Esophagus muscularis mucosa (tissue), 4 donors: ENCODE results near the gene AUTS2. TPM values are rescaled to one million over a fixed set of nuclear protein-coding genes. Genes with fewer than 3 reads are reported as not detected.

ENCODE experiments used
- DNase-seq: peaks from one replicate; pipeline ENCODE4 v3.0.0-alpha.2; 2017; ENCODE audit errors: extremely low spot score
- H3K27ac ChIP-seq, 4 donors: fragments of 200-600 bp; sonication (generic); replicated peaks in 1 of 4; 1 replicate in 3 of 4; 2 replicates in 1 of 4; pipeline ENCODE4 v1.5.1; 2016 to 2019; ENCODE audit warnings: mild to moderate bottlenecking in 1 of 4
- H3K27me3 ChIP-seq, 4 donors: fragments of 200-600 bp; sonication (generic); one replicate each; pipeline versions ENCODE4 v1.5.1 to v1.6.0; 2016 to 2019
- H3K36me3 ChIP-seq, 4 donors: fragments of 200-600 bp; sonication (generic); one replicate each; pipeline ENCODE4 v1.5.1; 2016 to 2019
- H3K4me1 ChIP-seq, 4 donors: fragments of 200-600 bp; sonication (generic); one replicate each; pipeline ENCODE4 v1.5.1; 2016 to 2019
- H3K4me3 ChIP-seq, 4 donors: fragments of 200-600 bp; sonication (generic); 1 replicate in 2 of 4; 2 replicates in 2 of 4; pipeline ENCODE4 v1.5.1; 2016 to 2019; ENCODE audit warnings: mild to moderate bottlenecking in 4 of 4, moderate library complexity in 1 of 4
- H3K9me3 ChIP-seq, 4 donors: fragments of 200-600 bp; sonication (generic); 1 replicate in 3 of 4; 2 replicates in 1 of 4; pipeline ENCODE4 v1.5.1; 2016 to 2019
- CTCF ChIP-seq, 3 experiments: fragments of 200-600 bp in 2 of 3; fragments of 450-650 bp in 1 of 3; sonication (generic) in 2 of 3; IDR thresholded peaks; one replicate each; pipeline ENCODE4 v1.5.1; 2017 to 2019; ENCODE audit warnings: antibody characterized with exemption in 3 of 3, mild to moderate bottlenecking in 2 of 3, moderate library complexity in 1 of 3
- EP300 ChIP-seq: sonication (generic); formaldehyde crosslinking; IDR thresholded peaks from one replicate; pipeline ENCODE4 v1.6.1; 2017; ENCODE audit warnings: antibody characterized with exemption
- POLR2A ChIP-seq: fragments of 450-650 bp; IDR thresholded peaks from one replicate; pipeline ENCODE4 v1.6.1; 2017; ENCODE audit warnings: antibody characterized with exemption, moderate library complexity, mild to moderate bottlenecking, low read depth
- POLR2AphosphoS5 ChIP-seq, 2 donors: sonication (generic); formaldehyde crosslinking; IDR thresholded peaks; one replicate each; pipeline ENCODE4 v1.6.1; 2017; ENCODE audit warnings: antibody characterized with exemption in 2 of 2
- WGBS: methylation state at CpG from one replicate; pipeline ENCODE4 v1.1.5; 2018; 5-methylcytosine and 5-hydroxymethylcytosine counted together
- intact Hi-C: fragments of 100-400 bp; cut with DNase I; formaldehyde crosslinking; loops from one replicate; pipeline ENCODE4 v1.15.1; 2023
- total RNA-seq, 4 donors: library from RNA; depleted of rRNA; stranded (reverse); fragments of >200 nt; gene quantifications; one replicate each; pipeline versions ENCODE4 v1.1.0 to v1.2.1, GENCODE V29; 2016

AUTS2 gene
- total RNA-seq, 4 donors from 2014 or later = 18.5 to 44.9 (median 34.2) TPM

DNA sequence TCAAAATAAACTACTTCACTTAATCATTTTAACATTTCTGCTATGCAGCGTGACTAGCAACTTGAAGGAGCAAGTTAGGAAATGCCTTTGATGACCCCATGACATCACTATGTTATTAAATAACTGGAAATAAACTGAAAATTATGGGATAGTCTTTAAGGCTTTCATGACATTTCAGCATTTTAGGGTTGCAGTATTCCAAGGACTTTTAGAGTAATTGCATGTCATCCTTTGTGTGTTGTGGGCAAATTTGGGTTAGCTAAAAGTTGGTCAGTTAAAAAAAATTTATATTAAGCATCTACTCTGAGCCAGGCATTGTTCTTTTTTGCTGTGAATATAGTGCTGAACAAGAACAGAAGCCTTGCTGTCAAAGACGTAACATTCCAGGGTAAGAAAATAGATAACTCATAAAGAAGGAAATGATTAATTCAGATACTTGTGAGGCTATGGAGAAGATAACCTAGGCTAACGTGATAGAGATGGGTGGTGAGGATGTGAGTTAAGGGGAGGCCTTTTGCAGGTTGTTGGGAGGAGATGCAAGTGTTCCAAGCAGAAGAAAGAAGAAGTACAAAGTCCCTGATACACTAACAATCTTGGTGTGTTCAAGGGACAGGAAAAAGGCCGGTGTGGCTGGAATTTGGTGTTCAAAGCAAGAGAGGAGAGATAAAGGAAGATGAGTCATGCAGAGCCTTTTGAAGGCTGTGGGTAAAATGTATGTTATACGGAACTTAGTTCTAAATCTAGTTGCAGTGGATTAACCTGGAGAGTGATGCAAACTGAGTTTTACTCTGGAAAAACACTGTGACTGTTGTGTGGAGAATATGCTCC lies 610.2 kb downstream of the AUTS2 start:
- no peak for DNase-seq
- 73% methylated on average over 5 of the region's 5 CpGs for WGBS
- H3K36me3 ChIP-seq = no peaks in the 10 kb centered on the region
- intact Hi-C loops = no loop called here
- H3K4me1 ChIP-seq = no peaks in the 10 kb centered on the region
- TF ChIP-seq CTCF (IDR thresholded peaks at IDR 0.05) (no peak), EP300 (no peak), POLR2A (no peak), POLR2AphosphoS5 (IDR thresholded peaks at IDR 0.05) (no peak)
- H3K27ac ChIP-seq = no peak overlapping the region
- no peaks in the 10 kb centered on the region for H3K9me3 ChIP-seq
- no peaks in the 10 kb centered on the region for H3K27me3 ChIP-seq
- no peak overlapping the region for H3K4me3 ChIP-seq

GRCh38 chr7:70210200-70210935 lies 612.1 kb downstream of the AUTS2 start:
- no peak for DNase-seq
- H3K9me3 ChIP-seq = no peaks in the 10 kb centered on the region

DNA sequence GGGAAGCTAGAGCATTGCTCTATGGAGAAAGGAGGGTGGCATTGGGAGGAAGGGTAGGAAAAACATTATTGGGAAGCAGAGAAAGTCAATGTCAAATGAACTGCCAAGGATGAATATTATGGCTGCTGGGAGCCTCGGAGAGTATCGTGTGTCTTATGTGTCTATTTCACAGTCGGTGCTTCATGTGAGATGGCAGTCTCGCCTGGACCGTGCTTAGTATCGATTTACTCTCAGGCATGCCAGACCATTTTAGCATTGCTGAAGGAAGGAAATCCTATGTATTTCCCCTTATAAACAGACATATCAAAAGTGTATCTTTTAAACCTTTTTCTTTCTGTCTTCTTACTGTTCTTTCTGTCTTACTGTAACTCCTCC lies 612.6 kb downstream of the AUTS2 start:
- DNase-seq = no peak
- no peak for TF ChIP-seq POLR2AphosphoS5 (IDR thresholded peaks at IDR 0.05)
- no peak for TF ChIP-seq POLR2A
- no peak for TF ChIP-seq EP300
- TF ChIP-seq CTCF (IDR thresholded peaks at IDR 0.05) = no peak
- intact Hi-C loops = no loop called here
- Histone ChIP-seq H3K4me1 (peaks cover 0 to 6% (median 0%) of the 10 kb centered on the region in 4 donors), H3K36me3 (no peaks in the 10 kb centered on the region), H3K9me3 (no peaks in the 10 kb centered on the region), H3K27ac (no peak overlapping the region), H3K27me3 (no peaks in the 10 kb centered on the region), H3K4me3 (no peak overlapping the region)
- 96% methylated on average over 6 of the region's 6 CpGs for WGBS

More at GRCh38 chr7:70210200-70210935, 612.1 kb downstream of the AUTS2 start:
- Histone ChIP-seq H3K4me3 (no peak overlapping the region), H3K4me1 (peaks cover 0 to 5% (median 0%) of the 10 kb centered on the region in 4 donors), H3K27me3 (no peaks in the 10 kb centered on the region), H3K36me3 (no peaks in the 10 kb centered on the region), H3K27ac (no peak overlapping the region)
- no peak for TF ChIP-seq POLR2A
- TF ChIP-seq CTCF (IDR thresholded peaks at IDR 0.05) = no peak
- TF ChIP-seq POLR2AphosphoS5 (IDR thresholded peaks at IDR 0.05) = no peak
- TF ChIP-seq EP300 = no peak
- WGBS = 82% methylated on average over 5 of the region's 5 CpGs
- intact Hi-C loops = no loop called here

DNA sequence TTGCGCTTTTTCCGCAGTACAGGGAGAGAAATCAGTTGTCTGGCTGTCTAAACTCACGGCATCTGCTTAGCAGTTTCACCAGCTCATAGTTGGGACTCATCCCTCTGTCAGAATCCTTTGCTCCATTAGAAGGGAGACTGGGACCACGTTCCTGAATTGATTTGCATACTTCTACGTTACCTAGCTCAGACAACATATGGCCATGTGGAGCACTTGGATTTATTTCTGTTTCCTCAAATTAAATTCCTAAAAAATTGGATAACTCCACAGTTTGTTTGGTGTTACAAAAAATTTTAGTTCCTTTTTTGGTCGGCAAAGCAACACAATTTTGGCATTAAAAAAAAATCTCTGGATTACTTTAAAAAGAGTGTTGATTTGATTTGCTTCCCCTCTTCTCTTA lies 614.0 kb downstream of the AUTS2 start:
- 84% methylated on average over 6 of the region's 6 CpGs for WGBS
- no peak for TF ChIP-seq POLR2A
- no peak for TF ChIP-seq EP300
- no peak for TF ChIP-seq POLR2AphosphoS5 (IDR thresholded peaks at IDR 0.05)
- TF ChIP-seq CTCF (IDR thresholded peaks at IDR 0.05) = no peak
- intact Hi-C loops = no loop called here
- Histone ChIP-seq H3K27ac (no peak overlapping the region), H3K9me3 (no peaks in the 10 kb centered on the region), H3K36me3 (no peaks in the 10 kb centered on the region), H3K27me3 (no peaks in the 10 kb centered on the region), H3K4me1 (peaks cover 0 to 6% (median 0%) of the 10 kb centered on the region in 4 donors), H3K4me3 (no peak overlapping the region)
- no peak for DNase-seq
